Measurements from ENCODE around the gene SPATA25.
"Not testable (repeated sequence)": the region's sequence is repeated elsewhere in the genome, so short reads cannot be mapped to it uniquely, and the experiment has no call there.

SPATA25 gene

DNA sequence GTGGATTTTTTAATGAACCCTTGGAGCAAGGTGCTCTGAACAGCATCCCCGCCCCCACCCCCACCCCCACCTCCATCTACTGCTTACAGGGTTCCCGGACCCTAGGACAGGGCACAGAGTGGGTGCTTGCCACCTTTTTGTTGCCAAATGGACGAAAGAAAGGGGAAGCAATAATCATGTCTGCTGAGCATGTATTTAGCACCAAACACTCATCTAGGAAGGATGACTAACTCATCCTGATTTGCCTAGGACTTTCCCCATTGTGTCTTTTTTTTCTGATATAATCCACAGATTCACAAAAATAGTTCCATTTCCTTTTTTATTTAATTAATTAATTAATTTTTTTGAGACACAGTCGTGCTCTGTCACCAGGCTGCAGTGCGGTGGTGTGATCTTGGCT lies 25.7 kb upstream of the SPATA25 start:
- DNase-seq (ENCODE audit: low spot score): no peak

DNA sequence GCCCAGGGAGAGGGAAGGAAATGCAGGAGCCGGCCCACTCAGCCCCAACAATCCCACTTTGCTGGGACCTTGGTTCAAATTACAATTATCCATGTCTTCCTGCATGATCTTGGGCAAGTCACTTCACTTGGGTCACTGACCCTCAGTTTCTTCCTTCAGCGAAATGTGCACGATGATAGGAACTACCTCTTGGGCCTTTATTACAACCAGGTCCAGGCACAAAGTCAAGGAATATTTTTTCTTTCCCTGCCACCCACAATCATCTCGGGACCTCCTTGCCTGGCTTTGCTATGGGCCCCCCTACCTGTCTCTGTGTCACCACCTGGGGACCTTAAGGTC lies 24.9 kb upstream of the SPATA25 start:
- no peak for DNase-seq (ENCODE audit: low spot score)

DNA sequence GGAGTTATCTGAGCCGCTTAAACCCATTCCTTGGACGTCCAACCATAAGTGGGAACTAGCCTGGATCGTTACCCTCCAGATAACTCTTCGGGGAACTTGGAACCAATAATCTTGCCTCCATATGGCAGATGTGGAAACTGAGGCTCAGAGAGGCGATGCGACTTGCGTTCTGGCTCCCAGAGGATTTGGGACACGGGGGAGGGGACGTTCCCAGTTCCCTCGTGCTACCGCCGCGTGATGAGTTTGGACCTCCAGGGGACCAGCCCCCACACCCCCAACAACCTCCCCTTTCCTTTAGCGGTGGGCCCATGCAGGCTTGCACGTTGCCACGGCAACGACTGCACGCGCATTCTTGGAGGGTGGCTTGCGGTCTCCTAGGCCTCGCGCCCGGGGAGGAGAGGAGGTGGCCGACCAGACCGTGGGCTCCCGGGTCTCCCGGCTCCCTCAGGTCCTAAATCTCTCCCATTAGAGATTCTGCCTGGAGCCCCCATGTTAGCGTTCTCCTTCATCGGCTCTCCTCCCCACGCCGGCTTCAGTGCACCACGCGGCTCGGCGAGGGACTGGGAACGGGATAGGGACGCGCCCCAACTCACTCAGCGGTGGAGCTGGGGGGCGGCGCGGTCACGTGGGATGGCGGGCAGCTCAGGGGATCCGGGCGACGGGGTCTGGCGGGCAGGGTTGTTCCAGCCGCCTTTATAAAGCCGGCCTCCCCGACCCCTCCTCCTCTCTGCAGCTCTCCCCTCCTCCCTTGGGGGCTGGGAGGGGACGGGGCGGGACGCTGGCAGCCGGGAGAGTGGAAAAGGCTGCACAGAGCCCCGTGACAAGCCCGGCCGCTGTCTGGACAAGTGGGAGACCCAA lies 24.3 kb upstream of the SPATA25 start, which contains the start of gene PLTP:
TSS of gene PLTP (minus strand) at position 670 of the 858 bp plus-strand sequence. CDS start 703 bp downstream, outside the sequence.
- DNase-seq (ENCODE audit: low spot score): no peak

DNA sequence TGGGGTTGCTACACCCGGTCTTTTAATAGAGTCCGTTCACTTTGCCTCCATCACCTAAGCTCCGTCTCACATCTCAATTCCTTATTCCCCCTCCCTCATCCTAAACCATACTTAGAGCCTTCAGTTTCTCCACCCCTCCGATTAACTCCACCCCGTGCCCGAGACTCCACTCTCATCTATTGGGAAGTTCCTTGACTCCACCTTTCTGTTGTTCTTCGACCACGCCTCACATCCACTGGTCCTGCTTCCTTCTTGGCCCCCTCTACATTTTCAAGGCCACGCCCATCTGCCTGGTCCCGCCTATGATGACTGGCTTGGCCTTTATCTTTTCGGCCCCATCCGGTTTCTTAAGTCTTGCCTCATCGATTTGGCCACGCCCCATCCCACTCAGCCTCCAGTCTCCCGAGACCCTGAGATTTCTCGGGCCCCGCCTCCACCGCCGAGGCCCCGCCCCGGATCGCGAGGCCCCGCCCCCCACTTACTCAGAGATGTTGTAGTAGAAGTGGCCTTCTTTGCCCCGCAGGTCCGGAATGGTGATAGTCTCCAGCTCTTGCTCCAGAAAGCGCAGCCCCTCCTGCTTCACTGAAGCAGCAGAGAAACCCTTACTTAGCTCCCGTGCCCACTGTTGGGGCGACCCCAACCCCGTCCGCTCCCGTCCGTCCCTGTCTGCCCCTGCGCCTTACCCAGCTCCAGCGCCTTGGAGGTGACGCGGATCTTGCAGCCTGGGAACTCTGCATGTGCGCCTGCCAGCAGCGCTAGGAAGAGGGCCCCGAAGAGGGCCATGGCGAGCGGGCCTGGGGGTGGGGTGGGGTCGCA lies 23.5 kb upstream of the SPATA25 start:
- DNase-seq (ENCODE audit: low spot score): peak; percentile 89

DNA sequence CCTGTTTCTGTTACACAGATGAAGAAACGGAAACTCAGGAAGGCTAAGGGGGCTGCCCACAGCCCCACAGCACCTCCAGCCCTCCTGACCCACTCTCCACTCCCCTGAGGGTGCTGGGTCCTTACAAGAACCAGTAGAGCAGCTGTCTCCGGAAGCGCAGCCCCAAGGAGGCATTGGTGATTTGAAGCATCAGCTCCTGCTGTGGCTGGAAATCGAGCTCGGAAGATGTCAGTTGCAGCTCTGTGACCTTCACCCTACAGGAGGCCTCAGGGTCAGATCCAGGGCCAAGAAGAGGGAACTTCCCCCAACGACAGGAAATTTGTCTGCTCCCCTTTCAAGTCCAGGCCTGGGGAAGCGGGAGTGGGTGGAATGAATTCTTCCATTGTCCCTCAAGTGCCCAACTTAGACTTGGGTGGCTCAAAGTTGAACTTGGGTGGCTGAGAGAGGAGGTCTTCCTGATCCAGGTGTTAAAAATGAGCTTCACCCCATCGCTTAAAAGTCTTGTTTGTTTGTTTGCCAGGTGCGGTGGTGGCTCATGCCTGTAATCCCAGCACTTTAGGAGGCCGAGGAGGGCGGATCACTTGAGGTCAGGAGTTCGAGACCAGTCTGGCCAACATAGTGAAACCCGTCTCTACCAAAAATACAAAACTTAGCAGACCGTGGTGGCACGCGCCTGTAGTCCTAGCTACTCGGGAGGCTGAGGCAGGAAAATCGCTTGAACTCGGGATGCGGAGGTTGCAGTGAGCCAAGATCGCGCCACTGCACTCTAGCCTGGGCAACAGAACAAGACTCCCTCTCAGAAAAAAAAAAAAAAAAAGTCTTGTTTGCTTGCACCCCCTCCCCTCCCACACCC lies 22.6 kb upstream of the SPATA25 start:
- no peak for DNase-seq (ENCODE audit: low spot score)

DNA sequence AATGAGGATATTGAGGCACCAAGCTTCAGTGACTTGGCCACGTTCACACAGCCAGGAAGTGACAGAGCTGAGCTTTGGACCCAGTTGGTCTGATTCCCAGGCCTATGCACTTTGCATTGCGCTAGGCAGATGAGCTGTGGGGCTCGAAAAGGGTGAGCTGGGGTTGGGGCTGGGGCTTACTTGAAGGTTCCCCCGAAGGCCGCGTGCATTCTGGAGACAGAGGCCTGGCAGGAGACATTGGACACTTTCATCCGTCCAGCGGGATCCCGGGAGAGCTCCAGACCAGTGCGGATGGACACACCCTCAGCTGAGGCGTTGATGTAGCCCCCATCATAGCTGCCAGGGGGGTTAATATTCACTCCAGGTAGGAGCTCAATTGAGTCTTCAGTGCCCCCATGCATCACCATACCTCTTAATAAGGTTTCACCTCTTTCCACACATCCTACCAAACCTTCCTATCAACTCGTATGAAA lies 21.9 kb upstream of the SPATA25 start:
- DNase-seq (ENCODE audit: low spot score): no peak

DNA sequence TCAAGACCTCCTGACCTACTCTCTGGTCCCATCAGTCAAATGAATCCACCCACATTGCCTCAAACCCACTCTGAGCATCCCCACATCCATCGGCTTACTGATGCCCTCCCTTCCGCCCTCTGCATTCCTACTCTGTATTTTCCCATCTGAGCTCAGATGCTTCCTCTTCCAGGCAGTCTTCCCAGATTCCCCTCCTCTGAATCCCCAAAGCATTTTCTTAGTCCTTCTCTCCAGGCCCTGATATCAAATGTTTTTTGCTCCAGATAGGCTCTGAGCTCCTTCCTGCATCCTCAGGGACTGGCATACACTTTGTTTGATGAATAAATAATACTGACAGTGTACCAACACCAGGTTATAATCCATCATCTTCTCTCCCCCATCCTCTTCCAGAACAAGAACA lies 20.7 kb upstream of the SPATA25 start:
- DNase-seq (ENCODE audit: low spot score): no peak

DNA sequence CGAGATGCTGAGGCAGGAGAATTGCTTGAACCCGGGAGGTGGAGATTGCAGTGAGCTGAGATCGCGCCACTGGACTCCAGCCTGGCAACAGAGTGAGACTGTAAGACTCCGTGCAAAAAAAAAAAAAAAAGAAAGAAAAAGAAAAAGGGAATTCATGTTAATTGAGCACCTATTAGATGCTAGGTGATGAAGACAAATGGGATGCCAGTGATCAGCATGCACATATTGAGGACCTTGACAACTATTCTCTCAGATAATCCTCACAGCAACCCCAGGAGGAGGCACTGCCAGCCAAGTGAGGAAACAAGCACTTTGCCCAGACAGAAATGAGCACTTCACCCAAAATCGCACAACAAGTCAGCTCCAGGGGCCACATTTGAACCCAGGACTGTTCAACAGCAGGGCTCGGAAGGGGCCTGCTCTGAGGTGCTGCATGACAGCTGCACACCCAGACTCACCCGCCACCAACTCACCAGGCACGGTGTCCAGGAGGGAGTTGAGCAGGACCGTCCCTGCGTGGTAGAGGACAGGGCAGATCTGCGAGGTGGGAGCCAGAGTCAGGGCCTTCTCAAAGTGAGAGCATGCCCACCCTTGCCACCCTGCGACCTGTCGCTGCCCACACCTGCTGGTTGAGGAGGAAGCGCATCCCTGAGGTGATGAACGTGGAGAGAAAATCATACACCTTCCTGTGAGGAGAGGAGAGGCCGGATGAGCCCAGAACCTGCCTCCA lies 20.0 kb upstream of the SPATA25 start:
- DNase-seq (ENCODE audit: low spot score): no peak

DNA sequence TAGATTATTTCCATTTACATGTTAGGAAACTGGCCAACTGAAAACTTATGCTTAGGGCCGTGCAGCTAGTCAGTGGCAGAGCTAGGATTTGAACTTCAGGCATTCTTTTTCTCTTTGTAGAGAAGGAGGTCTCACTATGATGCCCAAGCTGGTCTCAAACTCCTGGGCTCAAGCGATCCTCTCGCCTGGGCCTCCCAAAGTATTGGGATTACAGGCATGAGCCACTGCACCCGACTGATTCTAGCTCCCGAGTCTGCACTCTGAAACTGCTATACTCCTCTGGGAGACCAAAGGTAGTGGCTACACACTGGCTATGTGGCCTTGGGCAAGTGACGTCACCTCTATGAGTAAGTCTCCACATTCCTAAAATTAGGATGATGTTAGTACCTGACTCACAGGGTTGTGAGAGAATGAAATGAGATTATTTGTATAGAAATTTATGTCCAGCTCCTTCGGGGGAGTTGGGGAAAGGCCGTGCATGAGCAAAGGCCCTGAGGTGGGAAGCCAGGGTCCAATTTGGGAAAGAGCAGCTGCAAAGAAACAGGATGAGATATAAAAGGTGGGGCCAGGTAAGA lies 18.2 kb upstream of the SPATA25 start:
- no peak for DNase-seq (ENCODE audit: low spot score)

DNA sequence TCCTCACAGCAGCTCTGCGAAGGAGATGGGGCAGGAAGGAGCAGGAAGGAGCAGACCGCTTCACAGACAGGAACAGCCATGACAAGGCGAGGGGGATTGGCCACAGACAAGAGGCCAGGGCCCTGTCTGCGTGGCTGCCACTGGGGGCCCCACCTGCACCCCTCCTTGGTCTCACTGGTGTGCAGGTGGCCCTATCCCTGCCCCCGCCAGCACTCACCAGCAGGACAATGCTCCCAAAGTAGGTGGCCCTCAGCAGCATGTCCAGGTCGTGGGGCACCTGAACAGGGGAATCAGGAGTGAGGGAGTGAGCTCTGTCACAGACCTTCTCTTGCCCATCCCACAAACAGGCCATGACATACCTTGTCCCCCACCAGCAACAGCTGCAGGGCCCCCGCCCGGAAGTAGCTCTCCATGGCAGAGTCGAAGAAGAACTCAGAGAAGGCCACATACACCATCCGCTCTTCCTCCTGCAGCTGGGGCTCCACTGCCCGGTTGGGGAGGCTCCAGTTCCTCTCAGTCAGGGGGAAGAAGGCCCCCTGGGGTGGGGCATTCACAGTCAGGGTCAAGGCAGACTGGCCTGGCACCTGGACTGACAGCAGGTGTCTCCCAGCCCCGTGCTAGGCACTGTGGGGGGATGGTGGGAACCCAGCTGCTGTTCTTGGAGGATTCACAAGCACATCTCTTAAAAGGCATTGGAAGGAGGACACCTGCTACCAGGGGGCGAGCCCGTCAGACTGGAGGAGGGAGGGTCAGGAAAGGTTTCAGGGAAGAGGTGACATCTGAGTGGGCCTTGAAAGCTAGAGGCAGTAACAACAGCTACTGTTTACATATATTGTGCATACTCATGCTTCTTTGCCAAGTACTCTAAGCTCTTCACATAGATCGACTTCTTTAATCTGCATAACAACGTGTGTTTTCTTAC lies 17.4 kb upstream of the SPATA25 start:
- DNase-seq (ENCODE audit: low spot score): no peak

DNA sequence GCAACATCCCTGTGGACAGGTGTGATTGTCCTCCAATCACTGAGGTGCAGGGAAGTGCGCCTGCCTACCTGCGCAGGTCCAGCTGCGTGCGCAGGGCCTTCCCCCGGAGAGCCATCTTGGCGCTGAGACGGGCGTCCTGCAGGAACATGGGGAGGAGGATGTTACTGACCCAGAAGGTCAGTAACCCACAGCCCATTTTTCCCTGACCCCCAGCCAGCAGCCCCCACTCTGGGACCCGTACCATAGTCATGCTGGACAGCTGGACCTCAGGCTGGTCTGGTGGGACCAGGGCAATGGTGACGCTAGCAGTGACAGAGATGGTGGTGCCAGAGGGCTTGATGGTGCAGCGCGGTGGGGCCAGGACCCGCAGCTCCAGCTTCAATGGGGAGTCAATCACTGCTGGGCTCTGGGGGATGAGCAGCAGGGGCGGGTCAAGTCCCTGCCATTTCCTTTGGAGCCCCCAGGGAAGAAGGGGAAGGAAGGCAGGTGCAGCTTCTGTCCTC lies 14.8 kb upstream of the SPATA25 start:
- DNase-seq (ENCODE audit: low spot score): no peak

DNA sequence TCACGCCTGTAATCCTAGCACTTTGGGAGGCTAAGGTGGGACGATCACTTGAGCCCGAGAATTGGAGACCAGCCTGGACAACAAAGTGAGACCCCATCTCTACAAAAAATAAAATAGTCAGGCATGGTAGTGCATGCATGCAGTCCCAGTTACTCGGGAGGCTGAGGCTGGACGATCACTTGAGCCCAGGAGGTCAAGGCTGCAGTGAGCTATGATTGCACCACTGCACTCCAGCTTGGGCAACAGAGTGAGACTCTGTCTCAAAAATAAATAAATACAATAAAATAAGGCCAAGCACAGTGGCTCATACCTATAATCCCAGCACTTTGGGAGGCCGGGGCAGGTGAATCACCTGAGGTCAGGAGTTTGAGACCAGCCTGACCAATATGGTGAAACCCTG lies 13.9 kb upstream of the SPATA25 start:
- DNase-seq (ENCODE audit: low spot score): not testable (repeated sequence)

DNA sequence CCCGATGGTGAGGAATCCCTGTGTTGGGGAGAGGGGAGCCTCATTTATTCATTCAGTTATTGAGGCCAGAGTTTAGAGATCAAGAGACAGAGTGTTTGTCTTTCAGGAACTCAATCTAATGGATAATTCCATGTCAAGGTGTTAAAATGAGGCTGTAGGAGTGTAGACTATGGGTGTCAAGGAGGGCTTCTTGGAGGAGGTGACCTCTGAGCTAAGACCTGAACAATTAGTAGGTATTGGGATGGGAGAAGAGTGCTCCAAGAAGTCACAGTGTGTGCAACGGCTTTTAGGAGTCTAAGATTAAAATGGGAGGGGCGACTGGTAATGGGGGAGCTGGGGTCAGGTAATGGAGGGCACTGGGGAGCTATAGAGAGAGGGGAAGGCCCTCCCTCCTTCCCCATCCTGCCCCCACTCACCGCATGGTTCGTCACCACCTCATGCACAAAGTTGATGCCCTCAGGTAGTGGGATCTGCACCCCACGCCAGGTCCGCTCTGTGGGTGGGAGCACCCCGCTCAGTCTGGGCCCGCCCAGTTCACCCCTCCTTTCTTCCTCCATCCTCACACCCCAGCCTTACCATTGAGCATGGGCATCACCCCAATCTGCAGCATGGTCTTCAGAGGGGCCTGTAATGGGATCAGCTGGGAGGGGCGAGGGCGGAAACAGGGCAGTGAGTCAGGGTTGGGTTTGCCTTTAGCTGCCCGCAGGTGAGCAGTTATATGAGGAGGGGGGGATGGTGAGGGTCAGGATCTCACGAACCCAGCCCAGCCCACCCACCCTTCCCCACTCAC lies 11.8 kb upstream of the SPATA25 start:
- no peak for DNase-seq (ENCODE audit: low spot score)

DNA sequence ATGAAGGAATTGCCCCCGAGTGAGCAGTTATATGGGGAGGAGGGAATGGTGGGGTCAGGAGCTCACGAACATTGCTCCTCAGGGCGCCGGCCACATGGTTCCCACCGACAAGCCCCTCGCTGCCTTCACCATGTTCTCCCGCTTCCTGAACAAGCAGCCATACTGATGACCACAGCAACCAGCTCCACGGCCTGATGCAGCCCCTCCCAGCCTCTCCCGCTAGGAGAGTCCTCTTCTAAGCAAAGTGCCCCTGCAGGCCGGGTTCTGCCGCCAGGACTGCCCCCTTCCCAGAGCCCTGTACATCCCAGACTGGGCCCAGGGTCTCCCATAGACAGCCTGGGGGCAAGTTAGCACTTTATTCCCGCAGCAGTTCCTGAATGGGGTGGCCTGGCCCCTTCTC lies 10.9 kb upstream of the SPATA25 start:
- DNase-seq (ENCODE audit: low spot score): no peak

DNA sequence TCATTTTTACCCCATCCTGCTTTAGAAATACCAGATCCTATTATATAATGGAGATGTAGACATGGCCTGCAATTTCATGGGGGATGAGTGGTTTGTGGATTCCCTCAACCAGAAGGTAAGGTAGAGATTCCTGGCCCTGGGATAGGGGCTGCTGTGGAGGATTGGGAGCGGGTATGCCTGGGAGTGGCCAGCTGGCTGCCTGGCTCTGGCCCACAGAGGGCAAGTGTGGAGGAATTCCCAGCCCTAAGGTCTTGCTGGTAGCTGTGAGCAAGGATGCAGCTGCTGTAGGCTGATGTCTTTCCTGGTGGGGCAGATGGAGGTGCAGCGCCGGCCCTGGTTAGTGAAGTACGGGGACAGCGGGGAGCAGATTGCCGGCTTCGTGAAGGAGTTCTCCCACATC lies 10.3 kb upstream of the SPATA25 start:
- no peak for DNase-seq (ENCODE audit: low spot score)

DNA sequence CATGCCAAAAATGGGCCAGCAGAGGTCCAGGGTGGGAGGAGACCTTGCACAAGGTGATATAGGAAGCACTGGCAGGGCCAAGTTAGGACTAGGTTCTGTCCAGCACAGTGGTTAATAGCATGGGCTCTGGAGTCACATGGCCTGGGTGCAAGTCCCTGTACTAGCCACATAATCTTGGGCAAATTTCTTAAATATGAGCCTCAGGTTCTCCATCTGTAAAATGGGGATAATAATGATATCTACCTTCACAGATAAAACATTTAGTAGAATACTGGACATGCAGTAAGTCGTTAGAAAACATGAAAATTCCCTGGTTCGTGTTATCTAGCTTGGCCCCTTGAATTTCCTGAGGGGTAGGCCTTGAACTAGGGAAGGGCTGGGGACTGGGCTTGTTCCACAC lies 9.9 kb upstream of the SPATA25 start:
- no peak for DNase-seq (ENCODE audit: low spot score)

DNA sequence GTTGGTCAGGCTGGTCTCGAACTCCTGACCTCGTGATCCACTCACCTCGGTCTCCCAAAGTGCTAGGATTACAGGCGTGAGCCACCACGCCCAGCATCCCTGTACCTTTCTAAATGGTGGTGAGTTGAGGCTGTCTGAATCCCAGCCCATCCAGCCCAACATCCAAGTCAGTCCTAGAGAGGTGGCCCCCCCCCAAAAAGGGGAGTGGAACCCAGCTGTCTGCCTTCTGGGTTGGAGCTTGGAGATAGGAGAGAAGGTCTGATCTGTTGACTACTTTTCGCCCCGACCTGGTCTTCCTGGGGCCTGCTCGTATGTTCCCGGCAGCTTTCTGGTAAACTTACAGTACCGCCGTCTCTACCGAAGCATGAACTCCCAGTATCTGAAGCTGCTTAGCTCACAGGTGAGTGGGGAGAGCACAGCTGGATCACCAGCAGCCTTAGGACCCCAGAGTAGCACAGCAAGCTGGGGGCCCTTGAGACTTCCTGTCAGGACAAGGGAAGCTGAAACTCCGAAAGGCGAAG lies 9.3 kb upstream of the SPATA25 start:
- DNase-seq (ENCODE audit: low spot score): no peak

DNA sequence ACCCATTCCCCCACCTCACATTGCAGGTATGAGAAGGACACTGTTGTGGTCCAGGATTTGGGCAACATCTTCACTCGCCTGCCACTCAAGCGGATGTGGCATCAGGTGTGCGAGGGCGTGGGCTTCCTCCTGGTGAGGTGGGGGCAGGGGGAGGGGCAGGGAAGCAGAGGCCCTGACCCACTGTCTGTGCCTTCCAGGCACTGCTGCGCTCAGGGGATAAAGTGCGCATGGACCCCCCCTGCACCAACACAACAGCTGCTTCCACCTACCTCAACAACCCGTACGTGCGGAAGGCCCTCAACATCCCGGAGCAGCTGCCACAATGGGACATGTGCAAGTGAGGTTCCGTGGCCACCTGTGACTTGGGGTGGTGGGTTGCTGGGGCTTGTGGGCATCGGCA lies 7.4 kb upstream of the SPATA25 start:
- DNase-seq (ENCODE audit: low spot score): no peak

DNA sequence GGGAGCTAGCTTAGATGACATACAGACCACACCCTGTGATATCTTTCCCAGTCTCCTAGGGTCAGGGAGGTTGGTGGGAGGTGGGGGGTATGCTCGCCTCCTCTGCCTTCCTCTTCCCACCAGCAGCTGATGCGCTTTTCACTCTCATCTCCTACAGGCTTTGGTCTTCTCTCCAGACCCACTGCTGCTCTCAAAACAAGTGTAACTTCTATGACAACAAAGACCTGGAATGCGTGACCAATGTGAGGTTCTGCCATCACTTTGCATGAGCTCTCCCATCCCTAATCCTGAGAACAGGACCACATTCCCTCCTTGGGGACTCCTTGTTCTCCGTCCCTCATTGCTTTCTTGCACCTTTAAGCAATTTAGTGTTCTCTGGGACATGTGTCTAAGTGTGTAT lies 6.4 kb upstream of the SPATA25 start:
- no peak for DNase-seq (ENCODE audit: low spot score)
